Stimulated activated naive CD8-positive, alpha-beta T cell treated with anti-CD3 and anti-CD28 coated beads, Interleukin-15, Interleukin-2, amounts not matched to agents 100 U/mL and 50 U/mL, for 24 hours (primary cell): ENCODE measurements around the gene DGKI.

Experiments
- ATAC-seq: fragments of 150-1000 bp; cut with Tn5 transposase; one replicate; pipeline ENCODE4 v1.10.0; 2021
- DNase-seq: peaks from one replicate; pipeline ENCODE4 v3.0.0; 2021

DGKI gene

GRCh38 chr7:137871170-137871915 lies 24.6 kb upstream of the DGKI start:
- no peak for DNase-seq
- ATAC-seq = no peak

- ATAC-seq (no peak), DNase-seq (no peak)
Observed at GRCh38 chr7:137870684-137871083, 23.9 kb upstream of the DGKI start.

DNA sequence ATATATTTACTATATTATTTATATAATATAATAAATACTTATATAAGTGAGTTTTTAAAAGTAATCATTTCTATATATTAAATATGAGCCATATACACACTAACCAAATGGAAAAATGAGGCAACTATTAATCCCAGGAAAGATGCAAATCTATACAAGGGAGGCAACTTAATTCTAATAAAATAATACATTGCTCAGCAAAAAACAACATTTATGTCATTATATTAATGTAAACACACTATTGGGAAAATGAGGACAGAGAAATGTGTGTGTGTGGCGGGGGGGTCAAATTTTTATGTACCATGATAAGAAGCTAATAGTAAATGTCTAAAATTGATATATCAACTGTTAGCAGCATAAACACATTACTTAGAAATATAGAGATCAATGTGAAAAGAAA lies 23.3 kb upstream of the DGKI start:
- ATAC-seq (no peak), DNase-seq (no peak)

DNA sequence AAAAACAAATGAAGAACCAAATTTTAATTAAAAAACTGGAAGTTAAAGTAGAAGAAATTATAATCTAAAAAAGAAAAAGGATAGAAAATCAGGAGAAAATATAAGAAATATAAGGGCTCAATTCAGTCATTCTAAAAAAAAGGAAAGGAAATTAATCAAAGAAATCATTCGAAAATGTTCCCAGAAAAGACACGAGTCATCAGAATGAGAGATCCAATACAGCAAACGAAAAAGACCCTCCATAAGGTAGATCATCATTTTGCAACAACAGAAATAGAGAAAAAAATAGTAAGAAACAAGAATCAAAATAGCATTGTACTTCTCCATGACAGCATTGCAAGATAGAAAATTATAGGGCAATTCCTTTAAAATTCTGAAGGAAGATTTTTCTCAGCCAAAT lies 22.5 kb upstream of the DGKI start:
- ATAC-seq (no peak), DNase-seq (no peak)

DNA sequence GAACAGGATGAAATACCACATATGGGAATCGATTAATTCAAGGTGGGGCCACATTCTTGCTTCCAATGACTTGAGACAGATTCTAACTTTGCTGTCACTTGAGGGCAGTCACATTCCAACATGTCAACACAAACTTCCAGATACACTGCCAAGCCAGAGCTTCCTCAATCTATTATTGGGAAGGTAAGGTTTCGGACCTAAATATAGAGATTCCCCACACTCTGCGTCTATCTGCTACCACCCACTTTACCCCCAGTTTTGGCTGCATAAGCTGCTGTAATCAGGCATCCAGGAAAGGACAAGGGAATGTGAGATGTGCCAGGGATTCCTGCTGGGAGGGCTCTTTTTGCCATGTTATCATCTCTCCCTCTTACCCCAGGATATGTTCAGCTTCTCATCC lies 20.5 kb upstream of the DGKI start:
- DNase-seq (no peak), ATAC-seq (no peak)

GRCh38 chr7:137865764-137866163 lies 19.0 kb upstream of the DGKI start:
- ATAC-seq = no peak

DNA sequence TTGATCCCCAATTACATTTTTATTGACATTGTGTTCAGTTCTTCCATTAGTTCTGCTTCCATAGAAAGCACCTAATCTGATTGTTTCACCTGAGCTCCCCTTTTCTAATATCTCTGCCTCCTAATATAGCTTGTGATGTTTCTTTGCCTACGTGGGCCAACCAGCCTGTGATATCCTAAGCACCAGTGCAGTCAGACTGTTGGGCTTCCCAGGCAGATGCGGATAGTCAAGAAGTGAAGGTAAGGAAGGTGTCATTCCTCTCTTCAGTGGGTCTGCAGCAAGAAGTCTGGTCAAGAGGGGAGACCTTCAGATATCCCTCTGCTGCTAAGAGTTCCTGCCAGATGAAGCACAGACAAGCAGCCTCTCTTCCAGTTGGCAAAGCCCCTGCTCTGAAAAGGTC lies 16.2 kb upstream of the DGKI start:
- no peak for ATAC-seq
- no peak for DNase-seq

More at GRCh38 chr7:137865764-137866163, 19.0 kb upstream of the DGKI start:
- DNase-seq = no peak

DNA sequence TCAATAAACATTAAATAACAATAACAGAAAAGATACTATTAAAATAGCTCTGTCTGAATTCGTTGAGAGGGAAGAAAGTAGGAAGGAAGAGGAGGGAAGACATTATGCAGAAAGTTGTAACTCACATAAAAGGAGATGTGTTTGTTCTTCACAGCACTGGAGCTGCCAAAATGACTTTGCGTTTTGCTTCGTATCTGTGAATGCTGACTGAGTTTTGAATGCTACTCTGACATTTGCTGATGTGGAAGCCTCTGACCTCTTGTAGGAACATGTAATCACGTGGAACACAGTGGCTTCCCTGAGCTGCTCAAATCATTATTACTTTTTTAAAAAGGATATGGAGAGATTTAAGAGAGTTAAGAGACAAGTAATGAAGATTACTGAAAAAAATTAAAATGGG lies 15.6 kb upstream of the DGKI start:
- ATAC-seq (no peak), DNase-seq (no peak)

DNA sequence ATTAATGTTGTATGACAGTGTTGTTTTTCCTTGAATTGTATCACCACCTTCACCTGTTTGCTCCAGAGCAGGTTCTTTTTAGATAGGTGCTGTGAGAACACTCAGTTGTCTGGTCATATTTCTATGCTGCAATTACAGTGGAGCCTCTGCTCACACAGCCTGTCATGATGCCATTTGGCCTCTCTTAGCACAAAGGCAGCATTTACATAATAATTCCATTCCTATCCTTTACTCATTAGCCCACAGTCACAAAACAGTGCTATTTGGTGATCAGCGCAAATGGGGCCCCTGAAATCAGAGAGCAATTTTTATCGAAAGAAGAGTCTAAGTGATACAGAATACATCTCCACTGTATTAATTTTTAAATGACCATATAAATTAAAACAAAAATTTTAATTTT lies 13.8 kb upstream of the DGKI start:
- DNase-seq = no peak
- ATAC-seq = no peak

DNA sequence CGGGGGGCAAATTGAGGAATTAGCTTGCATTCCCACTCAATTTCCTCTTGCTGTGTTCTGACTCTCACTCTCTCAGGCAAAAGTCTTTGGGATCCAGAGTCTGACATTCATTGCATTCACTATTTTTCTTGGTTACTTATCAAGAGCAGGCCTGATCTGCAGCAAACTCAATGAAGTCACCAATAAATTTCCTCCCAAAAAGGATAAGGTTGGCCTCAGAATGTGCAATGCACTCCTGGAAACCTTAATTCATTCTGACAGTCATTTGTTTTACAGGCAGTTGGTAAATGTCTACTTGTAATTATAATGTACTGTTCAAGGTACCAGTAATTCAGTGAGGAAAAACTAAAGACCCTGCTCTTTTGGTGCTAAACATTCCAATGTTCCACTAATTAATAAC lies 6.3 kb upstream of the DGKI start:
- no peak for ATAC-seq

GRCh38 chr7:137852108-137852507 lies 5.3 kb upstream of the DGKI start:
- no peak for DNase-seq
- no peak for ATAC-seq

More for the DNA sequence above, 6.3 kb upstream of the DGKI start:
- DNase-seq = no peak

DNA sequence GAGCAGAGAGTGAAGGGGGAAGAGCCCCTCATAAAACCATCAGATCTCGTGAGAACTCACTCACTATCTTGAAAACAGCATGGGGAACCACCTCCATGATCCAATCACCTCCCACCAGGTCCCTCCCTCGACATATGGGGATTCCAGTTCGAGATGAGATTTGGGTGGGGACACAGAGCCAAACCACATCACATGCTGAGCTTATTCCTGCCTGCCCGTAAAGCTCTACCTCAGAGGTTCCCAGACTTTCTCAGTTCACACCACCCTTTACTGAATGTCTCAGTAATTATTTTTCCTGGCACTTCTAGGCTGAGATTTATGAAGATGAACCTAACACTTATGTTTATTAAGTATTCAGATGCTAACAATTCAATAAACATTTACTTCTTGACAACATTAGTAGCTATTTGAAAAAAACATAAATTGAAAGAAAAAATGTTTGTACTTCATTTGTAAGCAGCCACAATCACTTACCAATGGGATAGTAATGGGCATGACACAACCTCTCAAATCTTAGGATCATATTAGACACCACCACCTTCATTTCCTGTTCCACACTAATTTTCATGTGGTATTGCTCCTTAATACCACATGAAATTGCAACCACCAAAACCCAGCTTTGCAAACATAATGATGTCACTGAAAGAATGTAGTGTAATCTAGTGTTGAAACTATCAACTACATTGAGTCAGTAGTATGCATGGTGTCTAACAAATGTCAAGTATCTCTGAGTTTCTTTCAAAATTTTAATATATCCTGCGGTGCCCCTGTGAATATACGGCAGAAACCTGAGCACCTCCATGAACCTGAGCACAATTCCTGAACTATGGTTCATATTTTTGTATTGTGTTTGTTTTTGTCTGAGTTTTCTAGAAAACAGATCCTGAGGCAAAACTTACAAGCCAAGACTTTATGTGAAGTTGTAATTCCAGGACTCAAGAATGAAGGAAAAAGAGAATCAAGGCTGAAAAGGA lies 4.5 kb upstream of the DGKI start:
- DNase-seq = no peak
- peak; percentile 22 for ATAC-seq

DNA sequence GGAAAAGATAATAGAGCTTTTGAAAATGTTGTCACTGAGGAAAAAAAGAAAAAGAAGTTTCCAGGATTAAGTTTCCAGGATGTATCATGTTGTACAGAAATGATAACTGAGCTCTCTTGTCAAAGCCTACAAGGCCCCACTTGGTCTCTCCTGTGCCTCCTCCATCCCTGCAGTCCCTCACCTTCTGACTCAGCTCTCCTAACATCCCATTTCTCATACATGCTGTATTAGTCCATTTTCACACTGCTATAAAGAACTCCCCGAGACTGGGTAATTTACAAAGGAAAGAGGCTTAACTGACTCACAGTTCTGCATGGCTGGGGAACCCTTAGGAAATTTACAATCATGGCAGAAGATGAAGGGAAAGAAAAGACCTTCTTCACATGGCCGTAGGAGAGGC lies 3.8 kb upstream of the DGKI start:
- DNase-seq (no peak), ATAC-seq (no peak)

GRCh38 chr7:137848095-137848494 lies 1.3 kb upstream of the DGKI start:
- DNase-seq (no peak), ATAC-seq (no peak)

GRCh38 chr7:137847568-137848050 lies 835 bp upstream of the DGKI start:
- no peak for ATAC-seq
- no peak for DNase-seq

GRCh38 chr7:137846549-137846826 lies 286 bp downstream of the DGKI start:
- ATAC-seq = peak; percentile 32
- no peak for DNase-seq

DNA sequence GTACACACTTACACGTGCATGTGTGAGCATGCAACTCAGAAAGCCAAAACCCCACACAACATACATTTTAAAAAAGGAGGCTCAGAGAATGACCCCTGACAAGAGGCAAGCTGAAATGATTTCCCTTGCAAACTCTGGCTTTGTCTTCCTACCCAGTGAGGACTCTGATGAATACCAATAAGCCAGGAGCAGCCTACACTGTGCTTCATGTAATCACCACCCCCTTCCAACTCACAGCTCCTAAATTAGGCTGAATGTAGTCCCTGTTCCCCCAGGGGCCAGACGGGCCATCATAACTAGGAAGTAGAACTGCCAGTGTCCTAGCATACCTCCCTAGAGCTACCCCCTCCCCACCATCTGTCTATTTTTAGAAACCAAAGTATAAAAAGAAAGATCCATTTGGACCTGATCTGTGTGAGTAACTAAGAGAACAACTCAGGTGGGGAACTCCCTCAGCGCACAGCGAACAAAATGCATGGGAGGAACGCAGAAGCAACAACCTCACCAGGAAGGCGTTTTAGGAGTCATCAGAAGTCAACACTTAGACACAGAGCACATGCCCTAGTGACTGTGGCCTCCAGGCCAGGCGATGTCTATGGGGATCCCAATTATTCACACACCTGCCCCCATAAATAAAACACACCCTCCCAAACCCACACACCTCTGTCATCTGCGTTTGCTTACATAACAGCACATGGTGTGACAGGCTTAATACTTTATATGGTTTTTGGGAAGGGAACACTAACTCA lies 1.9 kb downstream of the DGKI start:
- DNase-seq = no peak
- no peak for ATAC-seq

DNA sequence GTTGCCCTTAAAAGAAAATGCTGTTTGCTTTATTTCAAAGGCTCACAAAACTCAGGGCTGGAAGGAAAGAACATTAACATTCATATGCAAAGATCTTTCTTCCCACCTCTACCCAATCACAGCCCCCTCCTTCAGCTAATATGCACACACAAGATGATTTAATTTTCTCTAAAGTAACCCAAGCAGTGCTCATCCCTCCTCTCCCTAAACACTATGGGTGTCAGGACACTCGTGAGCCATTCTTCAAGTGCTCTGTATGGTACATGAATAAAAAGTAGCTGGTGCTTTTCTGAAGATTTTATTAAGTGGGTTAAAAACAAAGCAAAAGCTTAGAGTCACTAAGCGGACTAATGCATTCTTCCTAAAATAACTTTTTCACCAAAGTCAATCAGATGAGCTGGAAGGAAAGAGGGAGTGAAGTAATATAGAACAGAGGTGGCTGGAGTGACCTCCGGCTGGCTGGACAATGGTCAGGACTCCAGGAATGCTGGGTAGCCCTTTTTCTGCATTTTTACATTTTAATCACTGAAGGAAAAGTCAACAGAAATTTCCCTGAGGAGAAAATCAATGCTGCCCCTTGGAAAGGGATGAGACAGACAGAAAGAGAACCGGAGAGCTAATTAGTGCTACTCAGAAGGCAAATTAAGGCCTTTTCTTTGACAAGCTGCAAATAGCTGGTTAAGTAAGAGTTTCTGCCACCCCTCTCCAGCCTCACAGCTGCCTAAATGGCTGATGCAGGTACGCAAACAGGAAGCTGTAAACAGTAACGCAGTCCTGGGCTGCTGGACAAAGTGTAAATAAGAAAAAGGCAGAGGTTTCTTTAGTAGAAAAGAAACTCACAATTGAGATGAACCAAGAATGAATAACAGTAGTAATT lies 6.6 kb downstream of the DGKI start:
- DNase-seq (no peak), ATAC-seq (no peak)

DNA sequence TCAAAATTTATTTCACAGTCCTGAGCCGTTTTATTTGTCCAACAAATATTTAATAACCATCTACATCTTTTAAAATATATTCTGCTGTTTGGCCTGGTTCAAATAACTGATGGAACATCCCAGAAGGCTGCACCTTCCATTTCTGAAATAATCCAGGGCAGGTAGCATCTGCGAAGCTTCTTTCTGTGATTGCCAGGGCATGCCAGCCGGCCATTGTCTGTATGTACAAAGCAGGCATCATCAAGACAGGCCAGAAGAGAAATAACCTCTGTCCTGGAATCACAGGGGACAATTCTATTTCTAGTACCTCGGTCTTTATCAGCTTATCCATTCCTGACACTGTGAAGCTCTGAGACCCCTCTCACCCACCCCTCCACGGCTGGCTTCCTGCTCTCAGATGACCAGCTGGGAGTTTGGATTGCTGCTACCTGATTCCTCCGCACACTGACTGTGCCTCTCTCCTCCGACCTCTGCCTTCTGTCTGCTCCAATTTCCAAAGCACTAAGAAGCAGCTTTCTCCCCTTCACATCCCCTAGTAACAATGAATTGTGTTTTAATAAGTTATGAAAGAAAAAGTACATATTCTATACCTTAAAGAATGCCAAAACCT lies 8.0 kb downstream of the DGKI start:
- ATAC-seq = no peak
- no peak for DNase-seq

GRCh38 chr7:137836541-137836940 lies 10.2 kb downstream of the DGKI start:
- DNase-seq (no peak), ATAC-seq (no peak)

GRCh38 chr7:137836113-137836509 lies 10.7 kb downstream of the DGKI start:
- no peak for ATAC-seq
- DNase-seq = no peak
